Brain microvascular endothelial cell (primary cell): ENCODE data around the gene ACTL8.
A peak's percentile ranks its signal among the peaks of the same experiment; 100 is the strongest.
"Not testable (repeated sequence)": the region's sequence is repeated elsewhere in the genome, so short reads cannot be mapped to it uniquely, and the experiment has no call there.

Experiments used
- DNase-seq: peaks from one replicate; pipeline ENCODE4 v3.0.0-alpha.2; 2020
- H3K27ac ChIP-seq: fragments of 250-450 bp; sonication (Bioruptor Pico); 2 replicates; pipeline ENCODE4 v1.5.1; 2020; ENCODE audit warnings: mild to moderate bottlenecking, moderate library complexity
- H3K27me3 ChIP-seq: fragments of 250-450 bp; sonication (Bioruptor Pico); replicated peaks from 2 replicates; pipeline ENCODE4 v1.5.1; 2020; ENCODE audit warnings: mild to moderate bottlenecking
- H3K36me3 ChIP-seq: fragments of 250-450 bp; sonication (Bioruptor Pico); replicated peaks from 2 replicates; pipeline ENCODE4 v1.5.1; 2020; ENCODE audit warnings: mild to moderate bottlenecking
- H3K4me3 ChIP-seq: 2 replicates; pipeline ENCODE4 v1.5.1; 2011; ENCODE audit warnings: low read depth, mild to moderate bottlenecking, control low read depth, low read length, moderate library complexity
- in situ Hi-C: cut with HindIII; loops from 2 replicates; pipeline ENCODE4 v1.10.0; 2017; ENCODE audit warnings: low sequenced_read_pairs, low pct_ligation_motif_present
- TF ChIP-seq, protein P1 (sequence below): IDR thresholded peaks from 2 replicates; pipeline ENCODE4 v1.5.1; 2011; ENCODE audit warnings: low read depth, mild to moderate bottlenecking, moderate library complexity, low read length, control low read depth, inconsistent platforms; ENCODE audit errors: missing control alignments

ACTL8 gene

DNA sequence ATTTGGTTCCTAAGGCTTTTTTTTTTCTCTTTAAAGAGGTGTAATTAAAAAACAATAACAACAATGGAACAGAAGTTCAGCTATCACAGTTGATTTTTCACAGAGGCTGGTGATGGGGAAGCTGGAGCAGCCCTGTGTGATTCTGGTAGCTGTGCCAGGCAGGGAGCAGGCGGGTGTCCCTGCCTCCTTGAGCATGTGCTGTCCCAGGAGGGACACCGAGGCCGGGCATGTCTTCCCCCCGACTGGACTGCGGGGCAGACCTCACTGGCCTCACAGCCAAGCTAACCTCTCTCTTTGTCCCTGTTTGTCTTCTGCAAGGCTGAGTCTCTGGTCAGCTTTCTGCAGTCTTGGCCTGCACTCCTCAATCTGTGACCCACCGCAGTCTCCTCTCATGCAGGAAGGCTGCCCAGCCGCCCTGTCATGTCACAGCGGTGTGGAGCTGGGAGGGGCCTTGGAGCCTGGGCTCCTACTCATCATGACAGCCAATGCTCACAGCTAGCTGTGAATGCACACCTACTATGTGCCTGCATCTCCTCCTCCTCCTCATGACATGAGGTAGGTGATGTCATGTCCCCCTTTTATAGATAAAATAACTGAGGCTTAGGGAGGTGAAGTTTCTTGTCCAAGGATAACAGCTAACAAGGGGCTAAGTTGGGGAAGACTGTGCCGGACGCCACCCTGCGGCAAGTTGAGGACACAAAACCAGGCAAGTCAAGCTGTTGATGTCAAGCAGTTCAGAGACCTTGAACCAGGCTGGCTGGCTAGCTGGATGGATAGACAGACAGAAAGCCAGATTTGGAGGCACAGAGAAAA is 10.3 kb upstream of the ACTL8 start:
- H3K36me3 ChIP-seq, result no peaks in the 10 kb centered on the region
- no peak overlapping the region for H3K27ac ChIP-seq
- in situ Hi-C loops, result no loop called here
- no peak overlapping the region for H3K4me3 ChIP-seq
- H3K27me3 ChIP-seq, result peaks cover 3% of the 10 kb centered on the region
- no peak for DNase-seq
- TF ChIP-seq, protein P1, sequence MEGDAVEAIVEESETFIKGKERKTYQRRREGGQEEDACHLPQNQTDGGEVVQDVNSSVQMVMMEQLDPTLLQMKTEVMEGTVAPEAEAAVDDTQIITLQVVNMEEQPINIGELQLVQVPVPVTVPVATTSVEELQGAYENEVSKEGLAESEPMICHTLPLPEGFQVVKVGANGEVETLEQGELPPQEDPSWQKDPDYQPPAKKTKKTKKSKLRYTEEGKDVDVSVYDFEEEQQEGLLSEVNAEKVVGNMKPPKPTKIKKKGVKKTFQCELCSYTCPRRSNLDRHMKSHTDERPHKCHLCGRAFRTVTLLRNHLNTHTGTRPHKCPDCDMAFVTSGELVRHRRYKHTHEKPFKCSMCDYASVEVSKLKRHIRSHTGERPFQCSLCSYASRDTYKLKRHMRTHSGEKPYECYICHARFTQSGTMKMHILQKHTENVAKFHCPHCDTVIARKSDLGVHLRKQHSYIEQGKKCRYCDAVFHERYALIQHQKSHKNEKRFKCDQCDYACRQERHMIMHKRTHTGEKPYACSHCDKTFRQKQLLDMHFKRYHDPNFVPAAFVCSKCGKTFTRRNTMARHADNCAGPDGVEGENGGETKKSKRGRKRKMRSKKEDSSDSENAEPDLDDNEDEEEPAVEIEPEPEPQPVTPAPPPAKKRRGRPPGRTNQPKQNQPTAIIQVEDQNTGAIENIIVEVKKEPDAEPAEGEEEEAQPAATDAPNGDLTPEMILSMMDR, result peak; percentile 26

DNA sequence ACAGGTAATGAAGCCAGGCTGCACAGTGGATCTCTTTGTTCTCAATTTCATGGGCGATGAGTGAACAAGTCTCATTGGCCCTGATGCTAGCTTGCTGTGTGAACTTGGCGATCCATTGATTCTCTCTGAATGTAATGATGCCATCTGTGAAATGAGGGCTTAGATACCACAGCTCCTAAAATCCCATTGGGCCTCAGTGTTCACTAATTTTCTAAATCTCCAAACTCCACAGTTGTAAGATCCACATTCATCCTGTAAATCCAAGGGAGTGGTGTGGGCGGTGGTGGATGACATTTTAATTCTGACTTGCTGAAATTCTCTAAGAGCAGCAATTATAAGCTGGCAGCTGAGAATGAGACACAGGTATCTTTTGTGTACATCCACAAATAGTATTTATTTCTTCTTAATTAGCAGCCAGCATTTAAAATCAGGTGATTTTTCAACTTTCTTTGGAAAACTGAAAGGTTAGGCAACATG is 9.6 kb upstream of the ACTL8 start:
- TF ChIP-seq, protein P1, result no peak
- no peak for DNase-seq
- no peak overlapping the region for H3K27ac ChIP-seq
- no peak overlapping the region for H3K4me3 ChIP-seq
- H3K36me3 ChIP-seq, result no peaks in the 10 kb centered on the region
- peaks cover 3% of the 10 kb centered on the region for H3K27me3 ChIP-seq
- in situ Hi-C loops, result no loop called here

DNA sequence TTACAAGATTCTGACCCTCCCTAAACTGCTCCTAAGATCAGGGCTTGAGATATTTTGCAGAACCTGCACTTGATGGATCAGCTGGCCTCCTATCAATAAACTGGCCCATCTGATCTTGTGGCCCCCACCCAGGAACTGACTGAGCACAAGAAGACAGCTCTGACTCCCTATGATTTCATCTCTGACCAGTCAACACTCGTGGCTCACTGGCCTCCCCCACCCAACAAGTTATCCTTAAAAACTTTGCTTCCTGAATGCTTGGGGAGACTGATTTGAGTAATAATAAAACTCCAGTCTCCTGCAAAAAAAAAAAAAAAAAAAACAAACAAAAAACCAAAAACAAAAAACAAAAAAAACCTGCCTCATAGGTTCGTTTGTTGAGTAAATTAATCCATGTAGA is 8.9 kb upstream of the ACTL8 start:
- H3K36me3 ChIP-seq, H3K4me3 ChIP-seq, H3K27me3 ChIP-seq, in situ Hi-C loops, H3K27ac ChIP-seq, DNase-seq: not testable (repeated sequence)

DNA sequence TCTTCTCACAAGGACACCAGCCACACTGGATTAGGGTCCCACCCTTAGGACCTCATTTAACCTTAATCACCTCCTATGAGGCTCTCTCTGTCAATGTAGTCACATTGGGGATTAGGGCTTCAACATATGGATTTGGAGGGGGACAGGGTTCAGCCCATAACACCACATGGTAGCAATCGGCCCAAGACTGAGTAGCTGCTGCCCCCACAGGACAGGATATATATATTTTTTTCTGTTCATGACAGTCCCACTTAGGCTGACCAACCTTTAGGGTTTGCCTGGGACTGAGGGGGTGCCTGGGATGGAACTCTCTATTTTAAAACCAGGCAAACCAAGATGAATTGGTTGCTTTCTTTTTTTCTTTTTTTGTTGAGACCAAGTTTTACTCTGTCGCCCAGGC is 8.2 kb upstream of the ACTL8 start:
- H3K27ac ChIP-seq, result no peak overlapping the region
- no peaks in the 10 kb centered on the region for H3K36me3 ChIP-seq
- TF ChIP-seq, protein P1, result no peak
- in situ Hi-C loops, result no loop called here
- no peak for DNase-seq
- peaks cover under 1% of the 10 kb centered on the region for H3K27me3 ChIP-seq
- no peak overlapping the region for H3K4me3 ChIP-seq

DNA sequence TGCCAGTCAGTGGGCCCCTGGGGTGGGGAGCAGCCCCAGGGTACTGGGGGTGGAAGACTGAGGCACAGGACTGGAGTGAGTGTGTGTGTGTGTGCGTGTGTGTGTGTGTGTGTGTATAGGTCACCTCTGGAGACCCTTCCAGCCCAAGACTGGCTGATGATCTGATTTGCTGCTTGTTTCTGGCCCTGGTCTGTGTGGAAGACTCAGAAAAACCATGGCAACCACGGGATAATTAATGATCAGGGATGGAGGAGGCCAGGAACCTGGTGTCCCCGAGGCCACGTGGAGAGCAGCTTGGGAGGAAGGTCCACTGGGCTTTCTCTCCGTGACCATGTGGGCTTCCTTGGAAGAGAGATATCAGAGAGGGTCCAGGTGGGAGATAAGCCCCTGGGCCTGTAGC is 4.8 kb upstream of the ACTL8 start:
- Histone ChIP-seq H3K27me3 (no peaks in the 10 kb centered on the region), H3K36me3 (no peaks in the 10 kb centered on the region), H3K4me3 (no peak overlapping the region), H3K27ac (no peak overlapping the region)
- TF ChIP-seq, protein P1, result no peak
- in situ Hi-C loops, result no loop called here
- no peak for DNase-seq

DNA sequence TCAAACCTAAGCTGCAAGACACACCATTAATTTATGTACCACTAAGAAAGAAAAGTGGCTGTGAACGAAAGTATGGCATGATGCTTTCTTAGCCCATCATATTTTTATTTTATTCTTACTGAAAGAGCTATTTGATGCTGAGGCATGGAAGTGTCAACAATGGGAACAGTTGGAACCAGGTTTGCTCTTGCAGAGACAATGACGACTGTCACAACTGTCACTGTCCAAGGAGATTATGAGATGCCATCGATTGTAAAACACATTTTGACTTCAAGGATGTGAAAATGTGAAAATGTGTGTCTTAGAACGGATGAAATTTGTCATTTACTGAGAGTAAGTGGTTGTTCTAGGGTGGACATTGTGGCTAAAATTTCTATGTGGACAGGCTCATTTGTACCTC is 2.8 kb upstream of the ACTL8 start:
- TF ChIP-seq, protein P1, result no peak
- Histone ChIP-seq H3K27ac (no peak overlapping the region), H3K4me3 (no peak overlapping the region), H3K27me3 (no peaks in the 10 kb centered on the region), H3K36me3 (no peaks in the 10 kb centered on the region)
- in situ Hi-C loops, result no loop called here
- no peak for DNase-seq
